CD8-positive, alpha-beta memory T cell (primary cell): Measurements from ENCODE around the gene LAMC3. TPM values are rescaled to one million over a fixed set of nuclear protein-coding genes. Genes with fewer than 3 reads are reported as not detected.

Source experiments
- CTCF ChIA-PET: fragments of 350-600 bp; sonication (Branson Sonifier 250); formaldehyde crosslinking; loops from one replicate; lab custom pipeline; 2021; ENCODE audit warnings: antibody characterized with exemption; lab: Charles Lee
- POLR2A ChIA-PET: fragments of 350-600 bp; sonication (Branson Sonifier 250); formaldehyde crosslinking; loops from one replicate; lab custom pipeline; 2021; ENCODE audit warnings: antibody characterized with exemption; lab: Charles Lee
- DNase-seq, 5 donors: peaks; one replicate each; pipeline versions ENCODE4 v3.0.0 to v3.0.0-alpha.2; 2020 to 2022; ENCODE audit warnings: mixed read lengths in 1 of 5
- H3K27ac ChIP-seq: one replicate; pipeline ENCODE4 v1.7.0; 2013; ENCODE audit warnings: low read depth, mild to moderate bottlenecking, low read length, moderate library complexity
- H3K27me3 ChIP-seq: 2 replicates; pipeline ENCODE4 v1.7.0; 2013; ENCODE audit warnings: low read length, mild to moderate bottlenecking; ENCODE audit not compliant: insufficient read depth, poor library complexity, severe bottlenecking
- H3K36me3 ChIP-seq: 2 replicates; pipeline ENCODE4 v1.7.0; 2013; ENCODE audit warnings: mild to moderate bottlenecking, low read length, moderate library complexity; ENCODE audit not compliant: insufficient read depth
- H3K4me1 ChIP-seq: 2 replicates; pipeline ENCODE4 v1.7.0; 2013; ENCODE audit warnings: mild to moderate bottlenecking, low read length, moderate library complexity; ENCODE audit not compliant: insufficient read depth
- H3K4me3 ChIP-seq: 2 replicates; pipeline ENCODE4 v1.7.0; 2013; ENCODE audit warnings: mild to moderate bottlenecking, low read length
- H3K9me3 ChIP-seq: 2 replicates; pipeline ENCODE4 v1.7.0; 2013; ENCODE audit warnings: mild to moderate bottlenecking, low read length
- H3K27ac Mint-ChIP-seq, 8 donors: one replicate each; pipeline ENCODE4 v1.8.0; 2020 to 2021; ENCODE audit warnings: mixed read lengths in 8 of 8, mild to moderate bottlenecking in 6 of 8, inconsistent platforms in 3 of 8, moderate library complexity in 3 of 8
- H3K27me3 Mint-ChIP-seq, 2 donors: one replicate each; pipeline ENCODE4 v1.8.0; 2020 to 2021; ENCODE audit warnings: mixed read lengths in 2 of 2, mild to moderate bottlenecking in 1 of 2, moderate library complexity in 1 of 2
- H3K36me3 Mint-ChIP-seq, 3 donors: one replicate each; pipeline ENCODE4 v1.8.0; 2020 to 2021; ENCODE audit warnings: mixed read lengths in 3 of 3, inconsistent platforms in 1 of 3, mild to moderate bottlenecking in 1 of 3
- H3K4me1 Mint-ChIP-seq, 3 donors: one replicate each; pipeline ENCODE4 v1.8.0; 2020 to 2021; ENCODE audit warnings: mixed read lengths in 3 of 3, inconsistent platforms in 1 of 3, mild to moderate bottlenecking in 1 of 3
- H3K4me3 Mint-ChIP-seq, 7 donors: one replicate each; pipeline ENCODE4 v1.8.0; 2020 to 2021; ENCODE audit warnings: mixed read lengths in 7 of 7, mild to moderate bottlenecking in 6 of 7, moderate library complexity in 4 of 7, inconsistent platforms in 2 of 7
- H3K9me3 Mint-ChIP-seq, 5 donors: one replicate each; pipeline ENCODE4 v1.8.0; 2020 to 2022; ENCODE audit warnings: mixed read lengths in 5 of 5, mild to moderate bottlenecking in 3 of 5, moderate library complexity in 2 of 5, inconsistent platforms in 1 of 5
- polyA plus RNA-seq: library from polyadenylated mRNA; unstranded; fragments of 300-500 nt; fragmentation: Illumina TruSeq; gene quantifications from one replicate; pipeline ENCODE4 v1.2.3, GENCODE V29; 2021
- total RNA-seq, 2 experiments: library from RNA; stranded (reverse); gene quantifications; one replicate each; pipeline ENCODE4 v1.2.3, GENCODE V29; 2021

The LAMC3 gene
- total and polyA plus RNA-seq, 3 experiments from 2014 or later: 0.04 to 0.07 TPM; not detected in 1

GRCh38 chr9:131028221-131028884 lies 19.4 kb downstream of the LAMC3 start:
- no peak overlapping the region for H3K4me3 Mint-ChIP-seq
- no peaks in the 10 kb centered on the region for H3K36me3 ChIP-seq
- no peak overlapping the region for H3K27ac Mint-ChIP-seq
- no peak overlapping the region for H3K27ac ChIP-seq
- no peaks in the 10 kb centered on the region for H3K4me1 Mint-ChIP-seq
- ChIA-PET CTCF (interaction anchor here (1.6 kb wide), 1 partner anchor 18 kb away, joined by 5 read pairs; no protein-coding TSS in a partner anchor), POLR2A (no interaction called here)
- no peaks in the 10 kb centered on the region for H3K9me3 Mint-ChIP-seq
- no peaks in the 10 kb centered on the region for H3K4me1 ChIP-seq
- H3K27me3 ChIP-seq: peaks cover 64% of the 10 kb centered on the region
- peaks cover 8 to 16% of the 10 kb centered on the region in 2 donors for H3K27me3 Mint-ChIP-seq
- H3K36me3 Mint-ChIP-seq: no peaks in the 10 kb centered on the region
- H3K9me3 ChIP-seq: no peaks in the 10 kb centered on the region
- no peak overlapping the region for H3K4me3 ChIP-seq
- DNase-seq: no peak

- CTCF ChIA-PET: interaction anchor here (1.6 kb wide), 1 partner anchor 18 kb away, joined by 5 read pairs; no protein-coding TSS in a partner anchor
- POLR2A ChIA-PET: no interaction called here
- H3K4me1 Mint-ChIP-seq: no peaks in the 10 kb centered on the region
These were observed 20.1 kb downstream of the LAMC3 start for GRCh38 chr9:131028931-131029573.

GRCh38 chr9:131029574-131029952 lies 20.6 kb downstream of the LAMC3 start:
- Mint-ChIP-seq H3K4me3 (no peak overlapping the region), H3K36me3 (no peaks in the 10 kb centered on the region), H3K4me1 (no peaks in the 10 kb centered on the region), H3K9me3 (no peaks in the 10 kb centered on the region), H3K27me3 (peaks cover 8 to 20% of the 10 kb centered on the region in 2 donors), H3K27ac (no peak overlapping the region)
- DNase-seq: no peak
- Histone ChIP-seq H3K4me1 (no peaks in the 10 kb centered on the region), H3K4me3 (no peak overlapping the region), H3K27ac (no peak overlapping the region), H3K27me3 (peaks cover 75% of the 10 kb centered on the region), H3K9me3 (no peaks in the 10 kb centered on the region), H3K36me3 (no peaks in the 10 kb centered on the region)
- POLR2A ChIA-PET: no interaction called here
- CTCF ChIA-PET: interaction anchor here (1.6 kb wide), 1 partner anchor 17 kb away, joined by 5 read pairs; no protein-coding TSS in a partner anchor

More at GRCh38 chr9:131028931-131029573, 20.1 kb downstream of the LAMC3 start:
- Mint-ChIP-seq H3K27ac (peak overlapping the region in 1 of 8 donors; percentile 60), H3K36me3 (no peaks in the 10 kb centered on the region), H3K27me3 (peaks cover 8 to 20% of the 10 kb centered on the region in 2 donors), H3K4me3 (no peak overlapping the region), H3K9me3 (no peaks in the 10 kb centered on the region)
- no peak for DNase-seq
- H3K4me3 ChIP-seq: no peak overlapping the region
- no peaks in the 10 kb centered on the region for H3K9me3 ChIP-seq
- no peaks in the 10 kb centered on the region for H3K36me3 ChIP-seq
- H3K27ac ChIP-seq: no peak overlapping the region
- H3K4me1 ChIP-seq: no peaks in the 10 kb centered on the region
- peaks cover 71% of the 10 kb centered on the region for H3K27me3 ChIP-seq

GRCh38 chr9:131030239-131031004 lies 21.4 kb downstream of the LAMC3 start:
- no peak overlapping the region for H3K4me3 Mint-ChIP-seq
- Histone ChIP-seq H3K4me3 (no peak overlapping the region), H3K9me3 (no peaks in the 10 kb centered on the region), H3K36me3 (no peaks in the 10 kb centered on the region), H3K27me3 (peaks cover 74% of the 10 kb centered on the region), H3K4me1 (no peaks in the 10 kb centered on the region), H3K27ac (no peak overlapping the region)
- no peaks in the 10 kb centered on the region for H3K4me1 Mint-ChIP-seq
- H3K27ac Mint-ChIP-seq: no peak overlapping the region
- DNase-seq: no peak
- no peaks in the 10 kb centered on the region for H3K36me3 Mint-ChIP-seq
- H3K9me3 Mint-ChIP-seq: no peaks in the 10 kb centered on the region
- POLR2A ChIA-PET: no interaction called here
- peaks cover 6 to 18% of the 10 kb centered on the region in 2 donors for H3K27me3 Mint-ChIP-seq
- CTCF ChIA-PET: interaction anchor here (0.9 kb wide), 1 partner anchor 16 kb away, joined by 4 read pairs; no protein-coding TSS in a partner anchor

- ChIA-PET POLR2A (no interaction called here), CTCF (no interaction called here)
- Mint-ChIP-seq H3K4me3 (no peak overlapping the region), H3K4me1 (no peaks in the 10 kb centered on the region), H3K27ac (peak overlapping the region in 1 of 8 donors; percentile 19), H3K9me3 (no peaks in the 10 kb centered on the region), H3K27me3 (peaks cover 2 to 15% of the 10 kb centered on the region in 2 donors), H3K36me3 (no peaks in the 10 kb centered on the region)
- no peaks in the 10 kb centered on the region for H3K9me3 ChIP-seq
- H3K4me3 ChIP-seq: no peak overlapping the region
- no peak for DNase-seq
- peaks cover 74% of the 10 kb centered on the region for H3K27me3 ChIP-seq
- no peaks in the 10 kb centered on the region for H3K36me3 ChIP-seq
- no peak overlapping the region for H3K27ac ChIP-seq
- no peaks in the 10 kb centered on the region for H3K4me1 ChIP-seq
These were observed 22.1 kb downstream of the LAMC3 start for GRCh38 chr9:131031005-131031641.

GRCh38 chr9:131031642-131032005 lies 22.6 kb downstream of the LAMC3 start:
- H3K27me3 ChIP-seq: peaks cover 76% of the 10 kb centered on the region
- POLR2A ChIA-PET: no interaction called here

GRCh38 chr9:131032384-131032783 lies 23.4 kb downstream of the LAMC3 start:
- no peaks in the 10 kb centered on the region for H3K9me3 ChIP-seq
- ChIA-PET POLR2A (no interaction called here), CTCF (no interaction called here)
- Mint-ChIP-seq H3K27me3 (peaks cover 4 to 17% of the 10 kb centered on the region in 2 donors), H3K9me3 (no peaks in the 10 kb centered on the region), H3K36me3 (no peaks in the 10 kb centered on the region), H3K27ac (no peak overlapping the region), H3K4me3 (no peak overlapping the region), H3K4me1 (no peaks in the 10 kb centered on the region)
- no peaks in the 10 kb centered on the region for H3K4me1 ChIP-seq
- no peak for DNase-seq
- no peak overlapping the region for H3K27ac ChIP-seq
- H3K27me3 ChIP-seq: peaks cover 78% of the 10 kb centered on the region
- no peaks in the 10 kb centered on the region for H3K36me3 ChIP-seq
- H3K4me3 ChIP-seq: no peak overlapping the region

More at GRCh38 chr9:131031642-131032005, 22.6 kb downstream of the LAMC3 start:
- Histone ChIP-seq H3K4me3 (no peak overlapping the region), H3K36me3 (no peaks in the 10 kb centered on the region), H3K27ac (no peak overlapping the region), H3K9me3 (no peaks in the 10 kb centered on the region), H3K4me1 (no peaks in the 10 kb centered on the region)
- no peaks in the 10 kb centered on the region for H3K36me3 Mint-ChIP-seq
- no peaks in the 10 kb centered on the region for H3K4me1 Mint-ChIP-seq
- no peaks in the 10 kb centered on the region for H3K9me3 Mint-ChIP-seq
- H3K27me3 Mint-ChIP-seq: peaks cover 2 to 15% of the 10 kb centered on the region in 2 donors
- CTCF ChIA-PET: no interaction called here
- DNase-seq: no peak
- H3K4me3 Mint-ChIP-seq: no peak overlapping the region
- no peak overlapping the region for H3K27ac Mint-ChIP-seq
